SK-MEL-5 (cell line): ENCODE results near the gene NSDHL. TPM values are rescaled to one million over a fixed set of nuclear protein-coding genes. Genes with fewer than 3 reads are reported as not detected.

Source experiments
- DNase-seq: peaks from one replicate; pipeline ENCODE4 v3.0.0-alpha.2; 2016; ENCODE audit warnings: low read depth, low spot score
- in situ Hi-C: cut with HindIII; loops from 2 replicates; pipeline ENCODE4 v1.10.0; 2016; ENCODE audit warnings: low sequenced_read_pairs, high pct_unique_total_duplicates, low pct_unique_long_range_greater_than_20kb
- total RNA-seq: library from RNA; depleted of rRNA; stranded (reverse); fragments of >200 nt; shearing (Covaris generic); gene quantifications from 2 replicates; pipeline ENCODE4 v1.2.3, GENCODE V29; 2014

Gene NSDHL
- total RNA-seq, 1 experiment from 2014 or later = 15.1 TPM

GRCh38 chrX:152876931-152877840, 46.3 kb downstream of the NSDHL start:
- no peak for DNase-seq
- in situ Hi-C loops = no loop called here

- no peak for DNase-seq
- in situ Hi-C loops = no loop called here
Measured at GRCh38 chrX:152878976-152879755, 48.3 kb downstream of the NSDHL start.

GRCh38 chrX:152881289-152881688, 50.4 kb downstream of the NSDHL start:
- DNase-seq = no peak
- in situ Hi-C loops = no loop called here

GRCh38 chrX:152884171-152884570, 53.3 kb downstream of the NSDHL start:
- in situ Hi-C loops = no loop called here
- no peak for DNase-seq

DNA sequence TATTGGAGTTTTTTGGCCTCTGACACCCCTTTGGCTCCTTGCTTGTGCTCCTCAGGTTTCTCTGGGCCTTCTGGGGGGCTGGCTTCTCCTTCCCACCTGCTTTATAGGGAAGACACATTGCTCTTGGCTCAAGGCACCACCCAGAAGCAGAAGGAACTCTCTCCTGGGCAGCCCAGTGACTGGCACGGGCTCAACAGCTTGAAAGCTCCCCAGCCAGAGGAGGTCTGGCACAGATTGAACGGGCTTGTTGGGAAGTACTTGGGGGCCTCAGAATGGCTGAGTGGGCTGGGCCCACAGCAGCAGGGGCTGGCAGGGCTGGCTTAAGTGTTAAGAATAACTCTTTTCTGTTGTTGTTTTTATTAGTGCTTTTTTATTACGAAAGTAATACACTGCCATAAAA, 55.9 kb downstream of the NSDHL start:
- DNase-seq = no peak
- in situ Hi-C loops = no loop called here

DNA sequence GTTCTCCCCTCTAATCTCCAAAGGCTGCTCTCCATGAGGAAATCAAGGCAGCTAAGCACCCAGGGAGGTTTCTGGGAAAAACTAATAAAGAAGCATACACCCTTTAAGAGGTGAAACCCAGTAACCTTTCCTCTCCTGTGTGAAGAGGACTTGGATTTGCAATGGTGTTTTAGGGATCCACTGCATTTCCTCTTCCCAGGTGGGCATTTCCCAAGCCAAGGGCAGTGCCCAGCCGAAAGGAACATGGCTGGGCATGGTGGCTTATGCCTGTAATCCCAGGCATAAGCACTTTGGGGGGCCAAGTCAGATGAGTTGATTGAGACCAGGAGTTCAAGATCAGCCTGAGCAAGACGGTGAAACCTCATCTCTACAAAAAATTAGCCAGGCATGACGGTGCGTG, 61.6 kb downstream of the NSDHL start:
- no peak for DNase-seq
- in situ Hi-C loops = no loop called here

DNA sequence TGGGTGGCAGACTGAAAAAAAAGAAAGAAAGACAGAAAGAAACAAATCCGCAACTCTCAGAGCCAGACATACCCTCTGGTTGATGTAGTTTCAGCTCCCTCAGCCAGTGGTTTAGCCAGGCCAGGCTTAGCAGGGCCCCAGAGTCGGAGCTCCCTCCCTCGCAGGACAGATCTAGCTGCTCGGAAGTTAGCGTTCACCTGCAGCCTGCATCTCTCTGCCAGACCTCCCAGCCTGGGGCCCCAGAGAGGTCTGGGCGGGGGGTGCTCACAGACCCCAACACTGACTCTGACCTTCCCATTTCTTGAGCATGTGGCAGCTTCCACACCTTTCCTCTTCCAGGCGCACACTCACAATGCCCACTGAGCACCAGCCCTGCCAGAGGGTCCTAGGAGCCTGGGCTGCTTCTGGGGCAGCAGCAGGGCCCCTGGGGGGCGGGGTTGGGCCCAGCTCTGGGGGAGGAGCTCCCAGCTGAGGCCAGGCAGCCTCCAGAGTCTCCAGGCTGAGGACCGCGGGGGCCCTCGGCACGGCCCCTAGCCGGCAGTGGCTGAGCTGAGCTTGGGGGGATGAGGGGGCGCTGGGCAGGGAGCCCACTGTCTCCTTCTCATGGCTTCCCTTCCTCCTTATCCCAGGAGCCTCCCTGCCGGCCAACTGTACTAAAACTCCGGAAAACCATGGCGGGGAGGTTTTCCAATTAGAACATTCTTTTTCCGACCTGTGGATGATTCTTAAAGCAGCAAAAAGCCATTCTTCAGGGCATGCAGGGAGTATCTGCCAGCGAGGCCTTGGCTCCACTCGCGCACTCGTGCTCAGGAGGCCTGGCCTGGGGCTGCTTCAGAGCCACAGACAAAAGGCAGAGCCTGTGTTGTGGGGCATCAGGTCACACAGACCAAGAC, 62.4 kb downstream of the NSDHL start:
- DNase-seq = no peak
- in situ Hi-C loops = no loop called here

DNA sequence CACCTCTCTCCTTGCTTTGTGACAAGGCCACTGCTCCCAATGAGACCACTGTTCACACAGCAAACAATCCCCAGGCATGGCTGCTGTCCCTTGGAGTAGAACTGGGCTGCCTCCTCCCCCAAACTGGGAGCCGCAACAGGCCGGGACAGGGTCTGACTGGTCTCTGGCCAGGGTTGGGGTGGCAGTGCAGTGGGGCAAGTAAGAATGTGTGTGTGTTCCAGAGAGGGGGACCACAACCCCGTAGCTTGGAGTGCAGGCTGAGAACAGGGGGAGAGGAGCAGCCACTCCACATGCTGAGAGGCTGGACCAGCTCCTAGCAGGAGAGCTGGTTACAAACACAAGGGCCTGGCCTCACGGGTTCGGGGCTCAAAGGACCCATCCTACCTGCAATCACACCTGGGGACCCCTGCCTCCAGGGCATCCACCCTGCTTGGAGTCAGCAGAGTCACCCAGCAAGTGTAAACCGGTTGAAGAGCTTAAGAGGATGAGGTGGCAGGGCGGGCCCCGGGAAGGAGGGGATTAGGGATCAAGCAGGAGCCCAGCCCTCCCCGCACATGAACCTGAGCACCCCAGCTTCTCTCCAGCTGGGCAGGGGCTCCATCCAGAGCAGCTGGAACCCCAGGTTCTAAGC, 63.2 kb downstream of the NSDHL start:
- no peak for DNase-seq
- in situ Hi-C loops = no loop called here

DNA sequence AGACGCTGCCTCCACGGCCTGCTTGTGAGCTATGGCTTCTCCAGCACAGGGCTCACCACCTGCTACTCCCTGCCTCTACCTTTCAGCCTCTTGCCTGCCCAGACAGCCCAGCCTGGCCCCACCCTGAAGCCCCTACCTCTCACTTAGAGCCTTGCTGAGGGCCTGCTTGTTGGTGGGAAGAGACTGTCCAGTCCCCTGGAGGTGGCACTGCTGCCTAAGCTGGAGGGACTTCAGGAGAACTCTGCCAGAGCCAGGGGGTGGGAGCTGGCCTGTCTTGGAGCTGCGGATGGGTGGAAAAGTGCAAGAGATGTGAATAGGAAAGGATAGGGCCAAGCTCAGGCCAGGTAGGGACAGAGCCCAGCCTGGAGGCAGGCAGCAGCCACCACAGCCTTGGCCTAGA, 64.3 kb downstream of the NSDHL start:
- in situ Hi-C loops = no loop called here
- DNase-seq = no peak

DNA sequence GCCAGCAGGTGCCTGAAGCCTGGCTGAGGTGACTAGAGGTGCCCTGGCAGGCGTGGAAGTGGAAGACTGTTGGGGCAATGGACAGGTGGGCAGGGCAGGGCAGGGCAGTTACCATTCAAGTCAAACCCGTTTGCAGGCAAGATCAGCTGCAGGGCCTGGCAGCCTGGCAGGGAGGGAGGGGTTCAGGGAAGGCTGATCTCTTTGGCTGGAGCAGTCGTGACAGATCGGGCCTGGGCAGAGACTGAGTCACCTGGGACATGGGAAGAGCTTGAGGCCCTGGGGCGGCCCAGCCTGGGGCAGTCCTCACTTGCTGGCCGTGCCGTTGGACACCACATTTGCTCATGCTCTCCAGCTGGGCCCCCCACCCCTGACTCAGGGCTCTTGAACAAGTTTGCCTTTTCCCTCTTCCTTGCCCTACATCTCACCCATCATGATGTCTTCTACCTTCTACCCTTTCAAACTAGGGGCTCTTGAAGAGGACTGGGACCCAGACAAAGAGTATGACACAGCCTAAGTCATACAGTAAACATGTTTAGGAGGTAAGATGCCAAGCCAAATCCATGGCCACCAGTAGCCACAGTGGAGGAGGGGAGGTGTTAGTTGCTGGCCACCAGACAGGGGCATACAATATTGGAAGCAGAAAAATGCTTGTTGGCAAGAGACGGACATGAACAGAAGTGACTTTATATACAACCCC, 65.0 kb downstream of the NSDHL start:
- no peak for DNase-seq
- in situ Hi-C loops = no loop called here

GRCh38 chrX:152896450-152896849, 65.6 kb downstream of the NSDHL start:
- DNase-seq = no peak
- in situ Hi-C loops = no loop called here

- in situ Hi-C loops = no loop called here
- no peak for DNase-seq
Measured at GRCh38 chrX:152897222-152898131, 66.6 kb downstream of the NSDHL start, which contains the start of gene ZNF185. Gene ZNF185, plus strand, starts transcription at chrX:152898067. Its CDS starts 16,423 bp downstream, at chrX:152914490.

GRCh38 chrX:152898442-152898841, 67.6 kb downstream of the NSDHL start:
- in situ Hi-C loops = no loop called here
- no peak for DNase-seq

- in situ Hi-C loops = no loop called here
- no peak for DNase-seq
Measured at GRCh38 chrX:152899111-152899873, 68.4 kb downstream of the NSDHL start.
